ENCODE measurements around the gene SIRT4. TPM values are rescaled to one million over a fixed set of nuclear protein-coding genes. Genes with fewer than 3 reads are reported as not detected.

SIRT4 gene
- total RNA-seq, 1 donor from 2014 or later, result 4.5 TPM

- Mint-ChIP-seq H3K27ac (no peak overlapping the region), H3K4me1 (ENCODE audit: low read depth) (no peaks in the 10 kb centered on the region), H3K27me3 (no peaks in the 10 kb centered on the region), H3K36me3 (ENCODE audit: insufficient read depth) (no peaks in the 10 kb centered on the region), H3K9me3 (ENCODE audit: low read depth) (no peaks in the 10 kb centered on the region), H3K4me3 (ENCODE audit: low read depth) (no peak overlapping the region)
- TF ChIP-seq CTCF (IDR thresholded peaks at IDR 0.05; ENCODE audit: unreplicated experiment), result no peak
- DNase-seq (ENCODE audit: low spot score, unreplicated experiment), result no peak
Measured at GRCh38 chr12:120286768-120287490, 15.2 kb upstream of the SIRT4 start.

DNA sequence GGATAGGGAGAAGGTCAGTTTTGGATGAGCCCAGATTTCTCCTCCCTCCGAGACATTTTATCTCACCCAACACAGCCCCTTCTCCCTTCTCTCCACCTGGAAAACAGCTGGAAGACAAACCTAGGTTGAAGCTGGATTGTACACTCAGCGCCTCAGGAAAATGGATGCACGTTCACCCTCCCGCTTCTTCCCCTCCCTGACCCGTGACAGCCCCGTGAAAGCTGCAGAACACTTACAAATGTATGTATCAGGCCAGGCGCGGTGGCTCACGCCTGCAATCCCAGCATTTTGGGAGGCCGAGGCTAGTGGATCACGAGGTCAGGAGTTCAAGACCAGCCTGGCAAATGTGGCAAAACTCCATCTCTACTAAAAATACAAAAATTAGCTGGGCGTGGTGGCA, 14.6 kb upstream of the SIRT4 start:
- Mint-ChIP-seq H3K4me3 (ENCODE audit: low read depth) (no peak overlapping the region), H3K4me1 (ENCODE audit: low read depth) (no peaks in the 10 kb centered on the region), H3K27me3 (no peaks in the 10 kb centered on the region), H3K9me3 (ENCODE audit: low read depth) (no peaks in the 10 kb centered on the region), H3K36me3 (ENCODE audit: insufficient read depth) (no peaks in the 10 kb centered on the region), H3K27ac (no peak overlapping the region)
- TF ChIP-seq CTCF (IDR thresholded peaks at IDR 0.05; ENCODE audit: unreplicated experiment), result no peak
- DNase-seq (ENCODE audit: low spot score, unreplicated experiment), result no peak

DNA sequence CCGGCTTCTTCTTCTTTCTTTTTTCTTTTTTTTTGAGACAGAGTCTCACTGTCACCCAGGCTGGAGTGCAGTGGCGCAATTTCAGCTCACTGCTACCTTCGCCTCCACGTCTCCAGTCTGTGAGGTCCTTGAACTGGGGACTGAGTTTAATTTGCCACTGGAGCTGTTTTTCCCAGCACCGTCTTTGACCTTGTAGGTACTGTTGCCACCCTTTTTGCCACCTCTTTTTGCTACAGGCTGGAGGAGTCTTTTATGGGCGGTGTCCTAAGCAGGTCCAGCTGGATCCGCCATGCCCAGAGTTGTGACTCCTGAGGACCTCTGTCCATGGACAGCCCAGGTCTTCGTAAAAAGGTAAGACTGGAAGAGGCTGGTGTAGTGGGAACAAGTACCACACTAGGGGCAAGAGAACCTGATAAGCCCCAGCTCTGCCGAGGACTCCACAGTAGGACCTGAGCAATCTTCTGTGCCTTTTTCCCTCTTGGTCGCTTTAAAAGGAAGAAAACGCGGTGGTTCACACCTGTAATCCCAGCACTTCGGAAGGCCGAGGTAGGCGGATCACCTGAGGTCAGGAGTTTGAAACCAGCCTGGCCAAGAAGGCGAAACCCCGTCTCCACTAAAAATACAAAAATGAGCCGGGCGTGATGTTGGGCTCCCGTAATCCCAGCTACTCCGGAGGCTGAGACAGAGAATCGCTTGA, 11.4 kb upstream of the SIRT4 start:
- Mint-ChIP-seq H3K4me1 (ENCODE audit: low read depth) (no peaks in the 10 kb centered on the region), H3K27me3 (no peaks in the 10 kb centered on the region), H3K4me3 (ENCODE audit: low read depth) (no peak overlapping the region), H3K9me3 (ENCODE audit: low read depth) (no peaks in the 10 kb centered on the region), H3K36me3 (ENCODE audit: insufficient read depth) (no peaks in the 10 kb centered on the region), H3K27ac (no peak overlapping the region)
- no peak for DNase-seq (ENCODE audit: low spot score, unreplicated experiment)
- TF ChIP-seq CTCF (IDR thresholded peaks at IDR 0.05; ENCODE audit: unreplicated experiment), result no peak

DNA sequence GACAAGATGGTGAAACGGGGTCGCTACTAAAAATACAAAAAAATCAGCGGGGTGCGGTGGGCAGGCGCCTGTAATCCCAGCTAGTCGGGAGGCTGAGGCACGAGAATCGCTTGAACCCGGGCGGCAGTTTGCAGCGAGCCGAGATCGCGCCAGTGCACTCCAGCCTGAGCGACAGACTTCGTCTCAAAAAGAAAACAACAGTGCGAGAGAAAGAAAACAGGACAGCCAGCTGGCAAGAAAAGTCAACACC, 9.8 kb upstream of the SIRT4 start:
- no peak overlapping the region for H3K27ac Mint-ChIP-seq
- DNase-seq (ENCODE audit: low spot score, unreplicated experiment), result peak; percentile 14
- H3K4me1 Mint-ChIP-seq (ENCODE audit: low read depth), result no peaks in the 10 kb centered on the region
- H3K9me3 Mint-ChIP-seq (ENCODE audit: low read depth), result no peaks in the 10 kb centered on the region
- no peaks in the 10 kb centered on the region for H3K27me3 Mint-ChIP-seq
- no peaks in the 10 kb centered on the region for H3K36me3 Mint-ChIP-seq (ENCODE audit: insufficient read depth)
- no peak overlapping the region for H3K4me3 Mint-ChIP-seq (ENCODE audit: low read depth)
- no peak for TF ChIP-seq CTCF (IDR thresholded peaks at IDR 0.05; ENCODE audit: unreplicated experiment)

DNA sequence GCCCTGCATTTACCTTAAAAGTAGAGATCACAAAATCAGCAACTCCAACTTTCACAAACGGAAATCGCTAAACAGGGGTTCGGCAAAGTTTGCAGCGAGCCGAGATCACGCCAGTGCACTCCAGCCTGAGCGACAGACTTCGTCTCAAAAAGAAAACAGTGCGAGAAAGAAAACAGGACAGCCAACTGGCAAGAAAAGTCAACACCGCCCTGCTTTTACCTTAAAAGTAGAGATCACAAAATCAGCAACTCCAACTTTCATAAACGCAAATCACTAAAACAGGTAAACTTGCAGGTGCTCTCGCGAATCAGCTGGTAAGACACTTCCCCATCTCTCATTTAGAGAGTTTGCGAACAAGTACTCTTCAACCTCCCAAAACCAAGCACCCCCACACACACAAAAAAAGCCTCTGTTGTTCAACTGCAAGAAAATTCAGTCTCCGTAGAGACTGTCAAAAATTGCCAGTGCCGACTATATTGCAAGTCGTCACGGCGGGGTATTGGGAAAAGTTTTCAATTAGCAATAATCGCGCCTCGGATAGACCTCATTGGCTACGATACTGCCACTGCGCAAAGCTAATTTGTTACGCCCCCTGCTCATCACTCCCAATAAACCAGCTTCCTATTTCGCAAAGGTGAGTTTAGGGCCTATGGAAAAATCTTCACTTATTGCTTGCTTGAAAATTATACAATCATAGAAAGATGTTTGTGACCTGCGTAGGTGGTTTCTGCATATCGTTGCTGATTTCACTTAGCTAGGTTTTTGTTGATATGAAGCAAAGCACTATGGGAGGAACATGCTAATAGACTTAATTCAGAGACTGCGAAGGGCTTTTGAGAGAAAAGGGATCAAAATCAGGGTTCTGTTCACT, 9.2 kb upstream of the SIRT4 start, which contains the start of gene RNU4-1:
RNU4-1 (minus strand) TSS at position 577 of the 871 bp plus-strand sequence.
- H3K4me3 Mint-ChIP-seq (ENCODE audit: low read depth), result no peak within 1 kb of the TSS
- H3K27ac Mint-ChIP-seq, result peak within 1 kb of the TSS; percentile 49
- H3K4me1 Mint-ChIP-seq (ENCODE audit: low read depth), result no peaks in the 10 kb centered on the region
- no peaks in the 10 kb centered on the region for H3K27me3 Mint-ChIP-seq
- no peak for TF ChIP-seq CTCF (IDR thresholded peaks at IDR 0.05; ENCODE audit: unreplicated experiment)
- no peaks in the 10 kb centered on the region for H3K9me3 Mint-ChIP-seq (ENCODE audit: low read depth)
- DNase-seq (ENCODE audit: low spot score, unreplicated experiment), result peak; percentile 42
- H3K36me3 Mint-ChIP-seq (ENCODE audit: insufficient read depth), result no peaks in the 10 kb centered on the region
